VCaP (cell line): Measurements from ENCODE around the gene FHDC1.

Source experiments
- H3K27ac ChIP-seq: fragments of 450-650 bp; 2 replicates; pipeline ENCODE4 v1.5.1; 2017
- TF ChIP-seq, protein P1 (sequence below): fragments of 450-650 bp; conservative IDR thresholded peaks from 2 replicates; pipeline ENCODE4 v1.5.1; 2017; ENCODE audit warnings: mild to moderate bottlenecking, moderate library complexity

FHDC1 gene

DNA sequence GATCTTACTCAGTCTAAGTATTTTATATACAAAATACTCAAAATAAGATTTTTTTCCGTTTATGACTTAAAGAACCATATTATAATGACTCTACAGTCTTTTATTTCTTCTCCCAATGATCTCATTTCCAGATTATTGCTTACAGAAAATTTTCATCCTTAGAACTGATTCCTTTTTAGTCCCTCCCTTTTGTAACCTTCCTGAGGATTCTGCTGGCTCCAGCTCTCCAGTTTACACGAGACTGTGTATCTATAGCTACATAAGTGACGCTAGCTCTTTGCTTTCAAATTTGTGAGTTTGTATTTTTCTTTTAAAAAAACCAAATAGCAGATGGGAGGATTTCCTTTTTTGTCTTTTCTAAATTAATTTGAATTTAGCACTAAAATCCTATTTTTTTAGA lies 24.0 kb downstream of the FHDC1 start:
- no peak overlapping the region for H3K27ac ChIP-seq
- TF ChIP-seq, protein P1, sequence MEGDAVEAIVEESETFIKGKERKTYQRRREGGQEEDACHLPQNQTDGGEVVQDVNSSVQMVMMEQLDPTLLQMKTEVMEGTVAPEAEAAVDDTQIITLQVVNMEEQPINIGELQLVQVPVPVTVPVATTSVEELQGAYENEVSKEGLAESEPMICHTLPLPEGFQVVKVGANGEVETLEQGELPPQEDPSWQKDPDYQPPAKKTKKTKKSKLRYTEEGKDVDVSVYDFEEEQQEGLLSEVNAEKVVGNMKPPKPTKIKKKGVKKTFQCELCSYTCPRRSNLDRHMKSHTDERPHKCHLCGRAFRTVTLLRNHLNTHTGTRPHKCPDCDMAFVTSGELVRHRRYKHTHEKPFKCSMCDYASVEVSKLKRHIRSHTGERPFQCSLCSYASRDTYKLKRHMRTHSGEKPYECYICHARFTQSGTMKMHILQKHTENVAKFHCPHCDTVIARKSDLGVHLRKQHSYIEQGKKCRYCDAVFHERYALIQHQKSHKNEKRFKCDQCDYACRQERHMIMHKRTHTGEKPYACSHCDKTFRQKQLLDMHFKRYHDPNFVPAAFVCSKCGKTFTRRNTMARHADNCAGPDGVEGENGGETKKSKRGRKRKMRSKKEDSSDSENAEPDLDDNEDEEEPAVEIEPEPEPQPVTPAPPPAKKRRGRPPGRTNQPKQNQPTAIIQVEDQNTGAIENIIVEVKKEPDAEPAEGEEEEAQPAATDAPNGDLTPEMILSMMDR = no peak

DNA sequence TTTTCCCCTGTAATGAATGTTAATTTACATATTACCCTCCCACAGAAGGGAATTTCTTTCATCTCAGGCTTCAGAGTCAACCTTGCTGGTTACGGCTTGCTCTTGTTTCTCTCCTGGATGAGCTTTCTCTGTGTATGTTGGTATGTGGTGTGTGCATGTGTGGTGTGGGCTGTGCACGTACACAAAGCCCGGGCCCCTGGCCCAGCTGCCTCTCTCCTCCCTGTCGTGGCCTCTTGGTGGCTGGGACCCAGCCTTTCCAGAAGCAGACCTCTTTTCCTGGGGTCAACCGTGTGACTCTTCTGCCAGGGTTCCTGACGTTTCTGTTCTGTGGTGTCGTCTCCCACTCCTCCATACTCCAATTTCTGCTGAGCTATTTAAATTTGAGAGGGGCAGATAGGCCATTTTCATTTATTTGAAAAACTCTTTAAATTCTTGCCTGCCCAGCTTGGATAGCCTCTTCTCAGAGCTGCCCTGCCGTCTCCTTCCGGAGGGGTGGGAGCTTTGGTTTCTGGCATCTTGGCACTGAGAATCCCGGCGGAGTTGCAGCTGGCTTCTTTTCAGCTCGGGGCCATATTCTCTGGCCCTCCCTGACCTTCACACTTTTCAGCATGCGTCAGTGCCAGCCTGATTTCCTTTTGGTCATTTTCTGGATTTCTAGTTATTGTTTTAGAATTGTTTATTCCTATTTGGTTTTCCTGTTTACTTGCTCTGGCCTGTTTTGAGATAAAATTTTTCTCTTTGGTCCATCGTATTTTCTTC lies 25.1 kb downstream of the FHDC1 start:
- TF ChIP-seq, protein P1 = no peak
- H3K27ac ChIP-seq = no peak overlapping the region

DNA sequence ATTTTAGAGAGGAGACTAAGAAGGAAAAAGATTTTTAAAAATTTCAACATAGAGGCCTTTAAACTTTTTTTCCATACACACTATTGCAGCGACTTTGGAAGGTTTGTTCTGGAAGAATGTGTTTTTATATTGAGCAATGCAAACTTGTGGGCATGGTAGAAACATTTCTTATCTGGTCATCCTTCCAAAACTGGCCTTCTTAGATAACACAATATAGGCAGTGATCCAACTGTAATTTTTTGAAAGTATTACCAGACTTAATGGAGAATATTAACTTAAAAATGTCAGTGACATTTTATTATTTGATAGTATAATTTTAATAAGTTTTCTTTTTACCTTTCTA lies 25.6 kb downstream of the FHDC1 start:
- no peak overlapping the region for H3K27ac ChIP-seq
- TF ChIP-seq, protein P1 = no peak

DNA sequence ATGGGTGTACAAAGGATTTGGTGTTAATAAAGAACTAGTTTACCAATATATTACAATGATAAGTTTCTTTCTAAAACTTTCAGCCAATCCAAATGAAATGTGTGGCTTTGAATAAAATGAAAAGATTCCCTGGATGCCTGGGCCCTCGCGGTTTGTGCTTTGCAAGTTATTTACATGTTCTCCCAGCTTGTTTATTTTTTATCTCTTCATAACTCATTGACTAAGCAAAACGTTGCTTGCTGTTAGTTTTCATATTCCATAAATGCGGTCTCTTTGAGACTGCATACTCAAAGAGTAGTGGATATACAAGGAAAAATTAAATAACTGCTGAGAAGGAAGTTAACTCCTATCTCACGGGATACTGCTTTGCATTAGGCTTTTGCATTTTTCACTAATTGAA lies 26.0 kb downstream of the FHDC1 start:
- no peak overlapping the region for H3K27ac ChIP-seq
- TF ChIP-seq, protein P1 = no peak

- no peak overlapping the region for H3K27ac ChIP-seq
- TF ChIP-seq, protein P1 = no peak
Measured at GRCh38 chr4:152964335-152964734, 28.2 kb downstream of the FHDC1 start.

DNA sequence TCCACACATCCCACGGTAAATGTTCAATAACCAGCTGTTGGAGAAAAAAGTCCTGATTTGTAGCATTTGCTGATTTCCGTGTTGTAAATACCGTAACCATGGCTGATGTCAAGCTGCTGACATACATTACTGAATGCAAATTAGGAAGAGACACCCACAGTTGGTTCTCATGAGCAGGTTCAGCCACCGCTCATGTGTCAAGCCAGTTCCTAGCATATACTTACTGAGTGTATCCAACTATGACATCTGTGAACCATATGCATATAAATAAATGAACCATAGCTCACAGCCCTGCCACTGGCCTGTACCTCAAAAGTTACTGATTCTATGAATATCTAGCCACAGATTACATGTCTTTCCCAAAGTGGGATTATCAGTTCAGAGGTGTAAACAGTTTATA lies 29.5 kb downstream of the FHDC1 start:
- no peak overlapping the region for H3K27ac ChIP-seq
- TF ChIP-seq, protein P1 = no peak

DNA sequence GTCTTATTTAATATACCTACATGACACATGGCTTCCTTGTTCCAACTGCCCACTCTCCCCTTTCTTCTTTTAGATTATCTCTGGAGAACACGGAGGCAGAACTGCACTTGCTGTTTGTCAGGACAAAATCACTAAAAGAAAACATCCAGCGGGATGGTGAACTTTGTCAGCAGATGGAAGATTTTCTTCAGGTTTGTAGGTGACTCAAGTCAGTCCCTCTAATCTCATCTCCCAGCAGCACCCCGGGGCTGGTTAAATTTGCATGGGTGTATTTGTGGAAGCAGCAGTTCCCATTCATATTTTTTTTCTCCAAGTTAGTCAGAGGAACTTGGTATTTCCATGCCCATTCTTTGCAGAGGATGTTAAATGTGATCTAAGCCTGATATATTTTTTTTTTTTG lies 31.8 kb downstream of the FHDC1 start:
- TF ChIP-seq, protein P1 = no peak
- no peak overlapping the region for H3K27ac ChIP-seq
